ENCODE data around the gene GRM8. TPM values are rescaled to one million over a fixed set of nuclear protein-coding genes. Genes with fewer than 3 reads are reported as not detected.

GRM8 gene
- not detected in 2 replicates for total RNA-seq (2014; rRNA removed; shearing (Covaris generic))
- polyA plus RNA-seq (2015; cell fraction: cytosol; rRNA removed), result 0.01 and 0.13 TPM in 2 replicates
- polyA plus RNA-seq (2015; cell fraction: nucleus; rRNA removed), result not detected in 2 replicates

GRCh38 chr7:127252778-127253280 is at the start of gene GRM8:
TSS of gene GRM8 (minus strand) at chr7:127252941.
- in situ Hi-C loops (cut with HindIII; ENCODE audit: low pct_unique_long_range_greater_than_20kb, low sequenced_read_pairs), result no loop called here
- DNase-seq (ENCODE audit: low read depth, low spot score), result no peak

GRCh38 chr7:127290801-127291361 is 38.1 kb upstream of the GRM8 start:
- DNase-seq (ENCODE audit: low read depth, low spot score), result no peak
- in situ Hi-C loops (cut with HindIII; ENCODE audit: low pct_unique_long_range_greater_than_20kb, low sequenced_read_pairs), result no loop called here

- DNase-seq (ENCODE audit: low read depth, low spot score), result no peak
- in situ Hi-C loops (cut with HindIII; ENCODE audit: low pct_unique_long_range_greater_than_20kb, low sequenced_read_pairs), result no loop called here
Measured at GRCh38 chr7:127290116-127290655, 37.4 kb upstream of the GRM8 start.

GRCh38 chr7:127287133-127287532 is 34.4 kb upstream of the GRM8 start:
- in situ Hi-C loops (cut with HindIII; ENCODE audit: low pct_unique_long_range_greater_than_20kb, low sequenced_read_pairs), result no loop called here
- no peak for DNase-seq (ENCODE audit: low read depth, low spot score)

- DNase-seq (ENCODE audit: low read depth, low spot score), result no peak
- in situ Hi-C loops (cut with HindIII; ENCODE audit: low pct_unique_long_range_greater_than_20kb, low sequenced_read_pairs), result no loop called here
Measured at GRCh38 chr7:127270093-127270492, 17.4 kb upstream of the GRM8 start.

GRCh38 chr7:127266047-127266446 is 13.3 kb upstream of the GRM8 start:
- in situ Hi-C loops (cut with HindIII; ENCODE audit: low pct_unique_long_range_greater_than_20kb, low sequenced_read_pairs), result no loop called here
- no peak for DNase-seq (ENCODE audit: low read depth, low spot score)

- no peak for DNase-seq (ENCODE audit: low read depth, low spot score)
- in situ Hi-C loops (cut with HindIII; ENCODE audit: low pct_unique_long_range_greater_than_20kb, low sequenced_read_pairs), result no loop called here
Measured at GRCh38 chr7:127264219-127264618, 11.5 kb upstream of the GRM8 start.

- DNase-seq (ENCODE audit: low read depth, low spot score), result peak; percentile 16
- in situ Hi-C loops (cut with HindIII; ENCODE audit: low pct_unique_long_range_greater_than_20kb, low sequenced_read_pairs), result no loop called here
Measured at GRCh38 chr7:127258111-127258510, 5.4 kb upstream of the GRM8 start.

GRCh38 chr7:127257086-127257485 is 4.3 kb upstream of the GRM8 start:
- in situ Hi-C loops (cut with HindIII; ENCODE audit: low pct_unique_long_range_greater_than_20kb, low sequenced_read_pairs), result no loop called here

GRCh38 chr7:127256041-127256725 is 3.4 kb upstream of the GRM8 start:
- DNase-seq (ENCODE audit: low read depth, low spot score), result no peak
- in situ Hi-C loops (cut with HindIII; ENCODE audit: low pct_unique_long_range_greater_than_20kb, low sequenced_read_pairs), result no loop called here

More at GRCh38 chr7:127257086-127257485, 4.3 kb upstream of the GRM8 start:
- DNase-seq (ENCODE audit: low read depth, low spot score), result no peak

GRCh38 chr7:127254163-127254684 is 1.5 kb upstream of the GRM8 start:
- in situ Hi-C loops (cut with HindIII; ENCODE audit: low pct_unique_long_range_greater_than_20kb, low sequenced_read_pairs), result no loop called here
- no peak for DNase-seq (ENCODE audit: low read depth, low spot score)

- in situ Hi-C loops (cut with HindIII; ENCODE audit: low pct_unique_long_range_greater_than_20kb, low sequenced_read_pairs), result no loop called here
- DNase-seq (ENCODE audit: low read depth, low spot score), result peak; percentile 65
Measured at GRCh38 chr7:127253281-127254162, 781 bp upstream of the GRM8 start.

GRCh38 chr7:127252377-127252713 is 396 bp downstream of the GRM8 start:
- no peak for DNase-seq (ENCODE audit: low read depth, low spot score)
- in situ Hi-C loops (cut with HindIII; ENCODE audit: low pct_unique_long_range_greater_than_20kb, low sequenced_read_pairs), result no loop called here

GRCh38 chr7:127251465-127252376 is 1.0 kb downstream of the GRM8 start:
- no peak for DNase-seq (ENCODE audit: low read depth, low spot score)
- in situ Hi-C loops (cut with HindIII; ENCODE audit: low pct_unique_long_range_greater_than_20kb, low sequenced_read_pairs), result no loop called here

GRCh38 chr7:127251036-127251464 is 1.7 kb downstream of the GRM8 start:
- DNase-seq (ENCODE audit: low read depth, low spot score), result no peak
- in situ Hi-C loops (cut with HindIII; ENCODE audit: low pct_unique_long_range_greater_than_20kb, low sequenced_read_pairs), result no loop called here

- in situ Hi-C loops (cut with HindIII; ENCODE audit: low pct_unique_long_range_greater_than_20kb, low sequenced_read_pairs), result no loop called here
- peak; percentile 14 for DNase-seq (ENCODE audit: low read depth, low spot score)
Measured at GRCh38 chr7:127250312-127251035, 2.3 kb downstream of the GRM8 start.
